OCI-LY3 (cell line): ENCODE results near the gene UBL4A.

Source experiments
- EZH2phosphoT487 ChIP-seq: fragments of 200-600 bp; shearing (Covaris generic); IDR thresholded peaks from 2 replicates; pipeline ENCODE4 v1.6.1; 2018; ENCODE audit warnings: antibody characterized with exemption, mixed run types, low read depth
- TF ChIP-seq, protein P1 (sequence below): fragments of 200-600, 300-600 bp; sonication (generic); IDR thresholded peaks from 2 replicates; pipeline ENCODE4 v1.5.1; 2014; ENCODE audit warnings: antibody characterized with exemption, low read length, low read depth

- TF ChIP-seq, protein P1, sequence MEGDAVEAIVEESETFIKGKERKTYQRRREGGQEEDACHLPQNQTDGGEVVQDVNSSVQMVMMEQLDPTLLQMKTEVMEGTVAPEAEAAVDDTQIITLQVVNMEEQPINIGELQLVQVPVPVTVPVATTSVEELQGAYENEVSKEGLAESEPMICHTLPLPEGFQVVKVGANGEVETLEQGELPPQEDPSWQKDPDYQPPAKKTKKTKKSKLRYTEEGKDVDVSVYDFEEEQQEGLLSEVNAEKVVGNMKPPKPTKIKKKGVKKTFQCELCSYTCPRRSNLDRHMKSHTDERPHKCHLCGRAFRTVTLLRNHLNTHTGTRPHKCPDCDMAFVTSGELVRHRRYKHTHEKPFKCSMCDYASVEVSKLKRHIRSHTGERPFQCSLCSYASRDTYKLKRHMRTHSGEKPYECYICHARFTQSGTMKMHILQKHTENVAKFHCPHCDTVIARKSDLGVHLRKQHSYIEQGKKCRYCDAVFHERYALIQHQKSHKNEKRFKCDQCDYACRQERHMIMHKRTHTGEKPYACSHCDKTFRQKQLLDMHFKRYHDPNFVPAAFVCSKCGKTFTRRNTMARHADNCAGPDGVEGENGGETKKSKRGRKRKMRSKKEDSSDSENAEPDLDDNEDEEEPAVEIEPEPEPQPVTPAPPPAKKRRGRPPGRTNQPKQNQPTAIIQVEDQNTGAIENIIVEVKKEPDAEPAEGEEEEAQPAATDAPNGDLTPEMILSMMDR: no peak
- no peak for TF ChIP-seq EZH2phosphoT487
Measured at GRCh38 chrX:154494715-154495114, 8.3 kb upstream of the UBL4A start.
